GM23338 (cell line): Measurements from ENCODE around the gene ASTE1.

Source experiments
- CREB1 ChIP-seq: fragments of 250-450 bp; sonication (Bioruptor Pico); IDR thresholded peaks from 2 replicates; pipeline ENCODE4 v1.5.0; 2020; ENCODE audit warnings: low read depth, mild to moderate bottlenecking, moderate library complexity
- EZH2 ChIP-seq: fragments of 200-600 bp; sonication (generic); IDR thresholded peaks from one replicate; pipeline ENCODE4 v1.8.0; 2017; ENCODE audit warnings: antibody characterized with exemption, mild to moderate bottlenecking, low read depth; ENCODE audit not compliant: unreplicated experiment
- EZH2phosphoT487 ChIP-seq: fragments of 200-600 bp; sonication (generic); IDR thresholded peaks from one replicate; pipeline ENCODE4 v1.8.1; 2018; ENCODE audit warnings: antibody characterized with exemption; ENCODE audit not compliant: unreplicated experiment
- NANOG ChIP-seq: IDR thresholded peaks from 2 replicates; pipeline ENCODE4 v1.6.1; 2016; ENCODE audit warnings: antibody characterized with exemption, borderline replicate concordance
- POLR2AphosphoS5 ChIP-seq: IDR thresholded peaks from 2 replicates; pipeline ENCODE4 v1.6.1; 2016; ENCODE audit warnings: antibody characterized with exemption, low read depth
- STAT1 ChIP-seq: IDR thresholded peaks from one replicate; pipeline ENCODE4 v1.6.1; 2016; ENCODE audit warnings: antibody characterized with exemption; ENCODE audit not compliant: unreplicated experiment
- TF ChIP-seq, protein P1 (sequence below), 2 experiments: fragments of 200-600 bp in 1 of 2; sonication (generic) in 1 of 2; conservative IDR thresholded peaks; 2 replicates each; pipeline versions ENCODE4 v1.5.1 to v1.6.1; 2016 to 2017; ENCODE audit warnings: antibody characterized with exemption in 2 of 2, low read depth in 2 of 2, mild to moderate bottlenecking in 2 of 2, moderate library complexity in 1 of 2
- TF ChIP-seq, protein P2 (sequence below): IDR thresholded peaks from one replicate; pipeline ENCODE4 v1.6.1; 2018; ENCODE audit warnings: antibody characterized with exemption; ENCODE audit not compliant: unreplicated experiment
- TF ChIP-seq, protein P3 (sequence below): IDR thresholded peaks from 2 replicates; pipeline ENCODE4 v1.6.1; 2016; ENCODE audit warnings: antibody characterized with exemption

DNA sequence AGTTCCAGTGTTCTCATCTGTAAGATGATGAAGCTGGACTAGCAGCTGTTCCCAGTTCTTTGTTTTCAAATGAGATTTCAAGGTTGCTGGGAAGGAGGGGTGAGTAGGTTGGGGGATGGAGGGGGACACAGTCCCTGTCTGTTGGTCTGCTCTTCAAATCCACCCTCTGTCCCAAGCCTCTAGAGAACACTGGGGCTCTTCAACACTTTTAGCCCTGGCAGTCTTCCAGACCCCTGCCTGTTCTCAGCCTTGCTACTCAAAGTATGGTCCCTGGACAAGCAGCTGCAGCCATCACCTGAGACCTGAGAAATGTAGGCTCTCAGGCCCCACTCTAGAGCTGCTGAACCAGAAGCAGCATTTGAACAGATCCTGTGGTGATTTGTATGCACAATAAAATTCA is 41.4 kb upstream of the ASTE1 start:
- TF ChIP-seq, protein P1, sequence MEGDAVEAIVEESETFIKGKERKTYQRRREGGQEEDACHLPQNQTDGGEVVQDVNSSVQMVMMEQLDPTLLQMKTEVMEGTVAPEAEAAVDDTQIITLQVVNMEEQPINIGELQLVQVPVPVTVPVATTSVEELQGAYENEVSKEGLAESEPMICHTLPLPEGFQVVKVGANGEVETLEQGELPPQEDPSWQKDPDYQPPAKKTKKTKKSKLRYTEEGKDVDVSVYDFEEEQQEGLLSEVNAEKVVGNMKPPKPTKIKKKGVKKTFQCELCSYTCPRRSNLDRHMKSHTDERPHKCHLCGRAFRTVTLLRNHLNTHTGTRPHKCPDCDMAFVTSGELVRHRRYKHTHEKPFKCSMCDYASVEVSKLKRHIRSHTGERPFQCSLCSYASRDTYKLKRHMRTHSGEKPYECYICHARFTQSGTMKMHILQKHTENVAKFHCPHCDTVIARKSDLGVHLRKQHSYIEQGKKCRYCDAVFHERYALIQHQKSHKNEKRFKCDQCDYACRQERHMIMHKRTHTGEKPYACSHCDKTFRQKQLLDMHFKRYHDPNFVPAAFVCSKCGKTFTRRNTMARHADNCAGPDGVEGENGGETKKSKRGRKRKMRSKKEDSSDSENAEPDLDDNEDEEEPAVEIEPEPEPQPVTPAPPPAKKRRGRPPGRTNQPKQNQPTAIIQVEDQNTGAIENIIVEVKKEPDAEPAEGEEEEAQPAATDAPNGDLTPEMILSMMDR (conservative IDR thresholded peaks at IDR 0.05; ENCODE audit: low read depth in 2 of 2), result no peak
- TF ChIP-seq CREB1 (CRISPR knock-in tag) (no peak), EZH2 (no peak), POLR2AphosphoS5 (no peak), NANOG (no peak), EZH2phosphoT487 (no peak), STAT1 (no peak)
- TF ChIP-seq, protein P2, sequence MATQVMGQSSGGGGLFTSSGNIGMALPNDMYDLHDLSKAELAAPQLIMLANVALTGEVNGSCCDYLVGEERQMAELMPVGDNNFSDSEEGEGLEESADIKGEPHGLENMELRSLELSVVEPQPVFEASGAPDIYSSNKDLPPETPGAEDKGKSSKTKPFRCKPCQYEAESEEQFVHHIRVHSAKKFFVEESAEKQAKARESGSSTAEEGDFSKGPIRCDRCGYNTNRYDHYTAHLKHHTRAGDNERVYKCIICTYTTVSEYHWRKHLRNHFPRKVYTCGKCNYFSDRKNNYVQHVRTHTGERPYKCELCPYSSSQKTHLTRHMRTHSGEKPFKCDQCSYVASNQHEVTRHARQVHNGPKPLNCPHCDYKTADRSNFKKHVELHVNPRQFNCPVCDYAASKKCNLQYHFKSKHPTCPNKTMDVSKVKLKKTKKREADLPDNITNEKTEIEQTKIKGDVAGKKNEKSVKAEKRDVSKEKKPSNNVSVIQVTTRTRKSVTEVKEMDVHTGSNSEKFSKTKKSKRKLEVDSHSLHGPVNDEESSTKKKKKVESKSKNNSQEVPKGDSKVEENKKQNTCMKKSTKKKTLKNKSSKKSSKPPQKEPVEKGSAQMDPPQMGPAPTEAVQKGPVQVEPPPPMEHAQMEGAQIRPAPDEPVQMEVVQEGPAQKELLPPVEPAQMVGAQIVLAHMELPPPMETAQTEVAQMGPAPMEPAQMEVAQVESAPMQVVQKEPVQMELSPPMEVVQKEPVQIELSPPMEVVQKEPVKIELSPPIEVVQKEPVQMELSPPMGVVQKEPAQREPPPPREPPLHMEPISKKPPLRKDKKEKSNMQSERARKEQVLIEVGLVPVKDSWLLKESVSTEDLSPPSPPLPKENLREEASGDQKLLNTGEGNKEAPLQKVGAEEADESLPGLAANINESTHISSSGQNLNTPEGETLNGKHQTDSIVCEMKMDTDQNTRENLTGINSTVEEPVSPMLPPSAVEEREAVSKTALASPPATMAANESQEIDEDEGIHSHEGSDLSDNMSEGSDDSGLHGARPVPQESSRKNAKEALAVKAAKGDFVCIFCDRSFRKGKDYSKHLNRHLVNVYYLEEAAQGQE, result no peak
- TF ChIP-seq, protein P3, sequence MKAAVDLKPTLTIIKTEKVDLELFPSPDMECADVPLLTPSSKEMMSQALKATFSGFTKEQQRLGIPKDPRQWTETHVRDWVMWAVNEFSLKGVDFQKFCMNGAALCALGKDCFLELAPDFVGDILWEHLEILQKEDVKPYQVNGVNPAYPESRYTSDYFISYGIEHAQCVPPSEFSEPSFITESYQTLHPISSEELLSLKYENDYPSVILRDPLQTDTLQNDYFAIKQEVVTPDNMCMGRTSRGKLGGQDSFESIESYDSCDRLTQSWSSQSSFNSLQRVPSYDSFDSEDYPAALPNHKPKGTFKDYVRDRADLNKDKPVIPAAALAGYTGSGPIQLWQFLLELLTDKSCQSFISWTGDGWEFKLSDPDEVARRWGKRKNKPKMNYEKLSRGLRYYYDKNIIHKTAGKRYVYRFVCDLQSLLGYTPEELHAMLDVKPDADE, result no peak
